GM12878 (cell line): Measurements from ENCODE around the gene TGFBI.

ENCODE experiments used
- HSF1 ChIP-seq: fragments of 150-350 bp; IDR thresholded peaks from 2 replicates; pipeline ENCODE4 v1.6.1; 2014; ENCODE audit warnings: mild to moderate bottlenecking, low read depth, low read length
- ZNF274 ChIP-seq: IDR thresholded peaks from one replicate; pipeline ENCODE4 v1.8.0; 2011; ENCODE audit not compliant: insufficient read length, insufficient read depth

GRCh38 chr5:136014049-136015002 is 14.5 kb upstream of the TGFBI start:
- no peak for TF ChIP-seq ZNF274
- no peak for TF ChIP-seq HSF1
